ENCODE results near the gene PKM.

The PKM gene

GRCh38 chr15:72182673-72183072 lies 48.3 kb downstream of the PKM start:
- ATAC-seq (ENCODE audit: insufficient read depth, low read depth) (no peak), DNase-seq (no peak)
- Histone ChIP-seq H3K9ac (ENCODE audit: low read depth, low read length) (no peak overlapping the region), H3K9me3 (ENCODE audit: insufficient read depth, low read length, severe bottlenecking) (no peaks in the 10 kb centered on the region), H3K4me1 (ENCODE audit: insufficient read depth, low read length) (no peaks in the 10 kb centered on the region), H4K20me1 (ENCODE audit: insufficient read depth, low read length) (no peaks in the 10 kb centered on the region), H3K4me2 (ENCODE audit: insufficient read depth, low read length) (no peak overlapping the region), H3K27ac (ENCODE audit: low read length) (no peak overlapping the region), H3K4me3 (ENCODE audit: low read depth in 1 of 2, low read length in 2 of 2) (no peak overlapping the region), H3K79me2 (ENCODE audit: insufficient read depth, low read length) (no peaks in the 10 kb centered on the region), H2AFZ (ENCODE audit: low read depth, low read length) (no peak overlapping the region), H3K36me3 (ENCODE audit: insufficient read depth, low read length) (no peaks in the 10 kb centered on the region), H3K27me3 (ENCODE audit: insufficient read depth, low read length, poor library complexity) (no peaks in the 10 kb centered on the region)
- TF ChIP-seq CTCF (IDR thresholded peaks at IDR 0.05; ENCODE audit: borderline replicate concordance, extremely low read depth, low read length, poor library complexity, severe bottlenecking) (no peak), EZH2 (IDR thresholded peaks at IDR 0.05; ENCODE audit: borderline replicate concordance, low read depth, low read length, severe bottlenecking) (no peak)

- Histone ChIP-seq H3K4me1 (ENCODE audit: insufficient read depth, low read length) (no peaks in the 10 kb centered on the region), H3K36me3 (ENCODE audit: insufficient read depth, low read length) (no peaks in the 10 kb centered on the region), H3K27me3 (ENCODE audit: insufficient read depth, low read length, poor library complexity) (no peaks in the 10 kb centered on the region), H3K9me3 (ENCODE audit: insufficient read depth, low read length, severe bottlenecking) (no peaks in the 10 kb centered on the region), H3K9ac (ENCODE audit: low read depth, low read length) (no peak overlapping the region), H3K4me3 (ENCODE audit: low read depth in 1 of 2, low read length in 2 of 2) (no peak overlapping the region), H3K27ac (ENCODE audit: low read length) (no peak overlapping the region), H3K79me2 (ENCODE audit: insufficient read depth, low read length) (no peaks in the 10 kb centered on the region), H4K20me1 (ENCODE audit: insufficient read depth, low read length) (no peaks in the 10 kb centered on the region), H2AFZ (ENCODE audit: low read depth, low read length) (no peak overlapping the region), H3K4me2 (ENCODE audit: insufficient read depth, low read length) (no peak overlapping the region)
- DNase-seq (no peak), ATAC-seq (ENCODE audit: insufficient read depth, low read depth) (no peak)
- TF ChIP-seq CTCF (IDR thresholded peaks at IDR 0.05; ENCODE audit: borderline replicate concordance, extremely low read depth, low read length, poor library complexity, severe bottlenecking) (no peak), EZH2 (IDR thresholded peaks at IDR 0.05; ENCODE audit: borderline replicate concordance, low read depth, low read length, severe bottlenecking) (no peak)
Measured at GRCh38 chr15:72182244-72182643, 48.7 kb downstream of the PKM start.

GRCh38 chr15:72180761-72181324 lies 50.1 kb downstream of the PKM start:
- ATAC-seq (ENCODE audit: insufficient read depth, low read depth) (no peak), DNase-seq (no peak)
- H3K4me1 ChIP-seq (ENCODE audit: insufficient read depth, low read length): no peaks in the 10 kb centered on the region
- no peak overlapping the region for H3K4me3 ChIP-seq (ENCODE audit: low read depth in 1 of 2, low read length in 2 of 2)
- no peak overlapping the region for H3K4me2 ChIP-seq (ENCODE audit: insufficient read depth, low read length)
- H3K79me2 ChIP-seq (ENCODE audit: insufficient read depth, low read length): no peaks in the 10 kb centered on the region
- H3K9ac ChIP-seq (ENCODE audit: low read depth, low read length): no peak overlapping the region
- H2AFZ ChIP-seq (ENCODE audit: low read depth, low read length): no peak overlapping the region
- no peaks in the 10 kb centered on the region for H3K9me3 ChIP-seq (ENCODE audit: insufficient read depth, low read length, severe bottlenecking)
- TF ChIP-seq EZH2 (IDR thresholded peaks at IDR 0.05; ENCODE audit: borderline replicate concordance, low read depth, low read length, severe bottlenecking) (no peak), CTCF (IDR thresholded peaks at IDR 0.05; ENCODE audit: borderline replicate concordance, extremely low read depth, low read length, poor library complexity, severe bottlenecking) (no peak)
- no peaks in the 10 kb centered on the region for H4K20me1 ChIP-seq (ENCODE audit: insufficient read depth, low read length)
- H3K27me3 ChIP-seq (ENCODE audit: insufficient read depth, low read length, poor library complexity): no peaks in the 10 kb centered on the region
- no peak overlapping the region for H3K27ac ChIP-seq (ENCODE audit: low read length)
- H3K36me3 ChIP-seq (ENCODE audit: insufficient read depth, low read length): no peaks in the 10 kb centered on the region
